HFF-Myc (cell line): ENCODE data around the gene WWOX.

Experiments used
- DNase-seq: peaks from one replicate; pipeline ENCODE4 v3.0.0-alpha.2; 2011; ENCODE audit warnings: low read depth; ENCODE audit errors: extremely low read depth
- H3K4me3 ChIP-seq: replicated peaks from 2 replicates; pipeline ENCODE4 v1.5.1; 2011; ENCODE audit warnings: low read depth, mild to moderate bottlenecking, control low read depth, low read length
- TF ChIP-seq, protein P1 (sequence below): IDR thresholded peaks from 2 replicates; pipeline ENCODE4 v1.5.1; 2012; ENCODE audit warnings: mild to moderate bottlenecking, low read depth, low read length, control low read depth; ENCODE audit errors: missing control alignments

Gene WWOX

DNA sequence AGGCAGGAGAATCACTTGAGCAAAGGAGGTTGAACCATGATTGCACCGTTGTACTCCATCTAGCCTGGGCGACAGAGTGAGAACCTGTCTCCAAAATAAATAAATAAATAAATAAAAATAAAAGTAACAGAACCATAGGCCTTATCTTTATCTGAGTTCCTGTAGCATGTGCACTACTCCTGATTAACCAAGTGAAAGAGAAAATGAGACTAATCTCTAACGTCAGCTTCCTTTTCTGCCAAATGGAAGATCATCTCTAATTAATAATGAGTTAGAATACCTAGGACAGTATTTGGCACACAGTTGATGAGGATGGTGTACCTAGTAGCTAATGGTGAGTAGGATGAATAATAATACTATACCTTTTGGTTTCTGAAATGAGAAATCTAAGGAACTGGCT lies 520.4 kb downstream of the WWOX start:
- TF ChIP-seq, protein P1, sequence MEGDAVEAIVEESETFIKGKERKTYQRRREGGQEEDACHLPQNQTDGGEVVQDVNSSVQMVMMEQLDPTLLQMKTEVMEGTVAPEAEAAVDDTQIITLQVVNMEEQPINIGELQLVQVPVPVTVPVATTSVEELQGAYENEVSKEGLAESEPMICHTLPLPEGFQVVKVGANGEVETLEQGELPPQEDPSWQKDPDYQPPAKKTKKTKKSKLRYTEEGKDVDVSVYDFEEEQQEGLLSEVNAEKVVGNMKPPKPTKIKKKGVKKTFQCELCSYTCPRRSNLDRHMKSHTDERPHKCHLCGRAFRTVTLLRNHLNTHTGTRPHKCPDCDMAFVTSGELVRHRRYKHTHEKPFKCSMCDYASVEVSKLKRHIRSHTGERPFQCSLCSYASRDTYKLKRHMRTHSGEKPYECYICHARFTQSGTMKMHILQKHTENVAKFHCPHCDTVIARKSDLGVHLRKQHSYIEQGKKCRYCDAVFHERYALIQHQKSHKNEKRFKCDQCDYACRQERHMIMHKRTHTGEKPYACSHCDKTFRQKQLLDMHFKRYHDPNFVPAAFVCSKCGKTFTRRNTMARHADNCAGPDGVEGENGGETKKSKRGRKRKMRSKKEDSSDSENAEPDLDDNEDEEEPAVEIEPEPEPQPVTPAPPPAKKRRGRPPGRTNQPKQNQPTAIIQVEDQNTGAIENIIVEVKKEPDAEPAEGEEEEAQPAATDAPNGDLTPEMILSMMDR: no peak
- H3K4me3 ChIP-seq: no peak overlapping the region
- DNase-seq: no peak

DNA sequence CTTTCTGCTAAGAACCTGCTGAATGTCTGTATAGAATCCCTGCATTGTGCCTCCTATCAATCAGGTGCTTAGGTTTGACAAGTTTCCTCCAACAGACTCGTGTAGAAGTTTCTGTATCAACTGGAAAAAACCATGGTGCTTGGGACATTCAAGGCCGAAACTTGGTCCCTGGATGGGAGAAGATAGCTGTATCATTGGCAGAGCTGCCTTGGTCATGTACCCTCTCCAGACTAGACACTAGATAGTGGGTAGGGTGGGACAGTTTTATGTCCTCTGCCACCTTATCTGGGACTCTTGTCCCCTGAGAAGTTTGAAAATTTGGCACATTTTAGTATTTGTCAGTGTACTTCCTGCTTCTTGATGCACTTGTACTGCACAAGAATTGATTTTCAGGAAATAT lies 520.8 kb downstream of the WWOX start:
- no peak overlapping the region for H3K4me3 ChIP-seq
- TF ChIP-seq, protein P1: no peak
- no peak for DNase-seq

DNA sequence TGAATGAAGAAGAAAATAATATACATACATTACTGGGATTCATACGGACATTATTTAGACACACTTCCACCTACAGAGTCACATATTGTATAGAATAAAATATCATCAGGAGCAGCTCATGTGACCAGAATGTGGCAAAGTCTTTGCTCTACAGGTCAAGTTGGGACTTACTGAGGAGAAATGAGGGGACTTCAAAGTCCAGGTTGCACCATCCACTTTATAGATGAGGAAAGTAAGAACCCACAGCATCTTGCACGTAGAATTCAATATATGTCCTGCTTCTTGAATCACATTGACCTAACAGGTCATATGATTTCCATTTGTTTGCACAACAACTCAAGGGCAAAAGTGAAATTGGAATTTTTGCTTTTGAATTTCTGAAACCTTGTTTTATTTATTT lies 524.3 kb downstream of the WWOX start:
- TF ChIP-seq, protein P1: no peak
- DNase-seq: no peak

DNA sequence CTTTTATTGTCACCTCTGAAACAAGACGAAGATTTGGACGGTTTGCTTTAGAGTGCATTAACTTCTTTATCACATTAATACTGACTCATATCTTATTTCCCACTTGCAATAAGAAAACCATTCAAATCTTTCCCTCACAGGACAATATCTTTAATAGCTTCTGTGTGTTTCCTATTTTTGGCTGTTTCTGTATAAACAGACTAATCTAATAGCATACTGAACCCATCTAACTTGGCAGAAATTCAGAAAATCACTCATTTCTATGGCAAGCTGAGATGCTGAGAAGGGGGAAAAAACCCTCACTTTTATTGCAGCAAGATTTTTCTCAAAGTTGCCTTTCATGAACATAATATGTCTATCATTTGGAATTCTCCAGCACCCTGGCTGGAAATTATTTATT lies 524.9 kb downstream of the WWOX start:
- H3K4me3 ChIP-seq: no peak overlapping the region
- DNase-seq: no peak
- TF ChIP-seq, protein P1: no peak

More for the DNA sequence above, 524.3 kb downstream of the WWOX start:
- H3K4me3 ChIP-seq: no peak overlapping the region

DNA sequence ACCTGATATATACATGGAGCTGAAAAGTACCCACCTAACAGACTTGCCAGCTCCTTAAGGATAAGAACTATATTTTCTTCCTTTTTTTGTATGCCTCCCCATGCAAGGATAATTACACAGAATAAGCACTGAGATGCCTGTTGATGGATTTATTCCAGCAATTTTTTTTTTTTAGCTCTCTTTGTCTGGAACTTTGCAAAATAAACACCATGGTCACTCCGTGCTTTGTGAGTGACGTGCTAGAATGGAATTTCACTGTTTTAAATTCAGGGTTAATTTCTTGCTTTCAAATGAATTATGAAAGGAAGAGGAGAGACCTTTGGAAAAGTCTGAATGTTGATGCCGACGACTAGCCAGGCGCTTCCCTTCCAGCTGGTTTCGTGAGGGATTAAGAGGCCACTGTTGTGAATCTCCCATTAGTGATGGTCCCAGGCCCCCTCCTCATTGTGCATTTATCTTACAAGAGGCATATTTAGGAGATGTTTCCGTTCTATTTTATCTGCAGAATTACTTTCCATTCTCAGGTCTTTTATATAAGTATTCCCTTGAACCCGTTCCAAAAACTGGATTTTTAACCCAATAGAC lies 529.1 kb downstream of the WWOX start:
- TF ChIP-seq, protein P1: no peak
- DNase-seq: no peak
- no peak overlapping the region for H3K4me3 ChIP-seq

DNA sequence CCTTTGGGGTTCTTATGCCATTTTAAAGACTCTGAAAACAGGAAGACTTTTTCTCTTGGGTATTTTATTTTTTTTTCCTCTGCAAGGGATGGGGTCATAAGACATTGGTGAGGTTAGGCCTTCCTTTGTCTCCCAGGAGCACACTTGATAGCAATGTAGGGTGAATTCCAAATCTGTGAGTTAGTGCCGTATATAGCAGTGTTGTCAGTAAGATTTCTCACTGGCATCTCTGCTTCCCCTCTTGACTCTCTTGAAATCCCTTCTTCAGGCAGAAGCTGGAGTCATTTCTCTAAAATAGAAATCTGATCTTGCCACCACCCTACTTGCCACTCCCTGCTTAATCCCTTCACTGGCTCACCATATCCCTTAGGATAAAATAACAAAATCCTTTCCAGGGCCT lies 529.7 kb downstream of the WWOX start:
- no peak for DNase-seq
- TF ChIP-seq, protein P1: no peak
- H3K4me3 ChIP-seq: no peak overlapping the region

DNA sequence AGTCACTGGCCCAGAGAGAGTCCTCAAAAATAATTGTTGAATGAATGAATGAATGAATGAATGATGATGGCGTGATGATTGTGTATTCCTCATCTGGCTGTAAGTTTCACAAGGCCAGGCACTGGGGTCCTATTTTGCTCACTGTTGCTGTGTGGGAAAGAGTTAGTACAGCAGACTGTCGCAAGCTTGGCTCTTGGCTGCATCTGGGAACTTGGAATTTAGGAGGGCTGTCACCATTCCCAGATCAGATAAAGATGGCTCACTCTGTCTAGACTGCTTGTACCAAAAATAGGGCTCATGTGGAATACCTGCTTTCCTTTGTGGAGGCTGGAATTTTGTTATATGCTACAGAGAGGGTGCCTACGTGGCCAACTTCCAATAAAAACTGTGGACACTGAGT lies 530.6 kb downstream of the WWOX start:
- TF ChIP-seq, protein P1: no peak
- no peak for DNase-seq
- H3K4me3 ChIP-seq: no peak overlapping the region
